K562 (cell line): ENCODE results near the gene SLC2A4RG. TPM values are rescaled to one million over a fixed set of nuclear protein-coding genes. Genes with fewer than 3 reads are reported as not detected.
A peak's percentile ranks its signal among the peaks of the same experiment; 100 is the strongest.

Experiments
- FOXJ3 ChIP-seq: sonication (generic); formaldehyde crosslinking; IDR thresholded peaks from 2 replicates; pipeline ENCODE4 v1.4.0; 2020; ENCODE audit warnings: mild to moderate bottlenecking, missing genetic modification reagents
- JUN ChIP-seq, 2 experiments: sonication (generic) in 1 of 2; formaldehyde crosslinking in 1 of 2; IDR thresholded peaks; 2 replicates each; pipeline versions ENCODE4 v1.6.1 to v1.8.0; 2012 to 2022; ENCODE audit warnings: borderline replicate concordance in 2 of 2, mild to moderate bottlenecking in 2 of 2, improper control_type of control experiment in 1 of 2, low read depth in 1 of 2, low read length in 1 of 2, missing genetic modification reagents in 1 of 2
- MCM2 ChIP-seq: fragments of 450-650 bp; IDR thresholded peaks from 2 replicates; pipeline ENCODE4 v1.6.1; 2017; ENCODE audit warnings: low read depth, mild to moderate bottlenecking
- POLR2G ChIP-seq: fragments of 200-400 bp; formaldehyde crosslinking; IDR thresholded peaks from 2 replicates; pipeline ENCODE4 v1.6.1; 2017; ENCODE audit warnings: low read depth, mild to moderate bottlenecking, antibody characterized with exemption, low read length, moderate library complexity
- POLR2H ChIP-seq: IDR thresholded peaks from 2 replicates; pipeline ENCODE4 v1.6.1; 2016; ENCODE audit warnings: missing genetic modification characterization, low read depth, mild to moderate bottlenecking, control low read depth, missing compliant biosample characterization, moderate library complexity
- SMAD1 ChIP-seq: fragments of 150-350 bp; IDR thresholded peaks from 2 replicates; pipeline ENCODE4 v1.6.1; 2014; ENCODE audit warnings: low read length, low read depth; ENCODE audit not compliant: partially characterized antibody
- SMAD2 ChIP-seq: fragments of 150-350 bp; IDR thresholded peaks from 2 replicates; pipeline ENCODE4 v1.6.1; 2014; ENCODE audit warnings: low read depth, mild to moderate bottlenecking, low read length
- SMARCA4 ChIP-seq: fragments of 450-650 bp; IDR thresholded peaks from 2 replicates; pipeline ENCODE4 v1.6.1; 2016
- STAT5A ChIP-seq: IDR thresholded peaks from 2 replicates; pipeline ENCODE4 v1.6.1; 2012; ENCODE audit warnings: low read length, inconsistent platforms, borderline replicate concordance
- SUPT5H ChIP-seq: fragments of 450-650 bp; IDR thresholded peaks from 2 replicates; pipeline ENCODE4 v1.6.1; 2016
- ZNF124 ChIP-seq: sonication (generic); formaldehyde crosslinking; IDR thresholded peaks from 2 replicates; pipeline ENCODE4 v1.8.1; 2022; ENCODE audit warnings: missing genetic modification reagents
- ZNF217 ChIP-seq: sonication (generic); formaldehyde crosslinking; IDR thresholded peaks from 2 replicates; pipeline ENCODE4 v1.8.0; 2022; ENCODE audit warnings: mild to moderate bottlenecking, missing genetic modification reagents
- ZNF766 ChIP-seq: fragments of 200-800 bp; sonication (Bioruptor generic); conservative IDR thresholded peaks from 2 replicates; pipeline ENCODE4 v1.6.1; 2016; ENCODE audit warnings: missing genetic modification characterization, missing compliant biosample characterization
- ZSCAN29 ChIP-seq: fragments of 450-650 bp; IDR thresholded peaks from 2 replicates; pipeline ENCODE4 v1.6.1; 2017
- polyA plus RNA-seq, 8 experiments: library from polyadenylated mRNA; depleted of rRNA in 4 of 8; stranded (reverse) in 5 of 8; unstranded in 3 of 8; fragments of >200 nt; fragmentation: Nextera tagmentation in 2 of 8; fragmentation: Illumina TruSeq in 1 of 8; extraction: Ambion mirVana in 2 of 8; extraction: Trizol in 1 of 8; gene quantifications; 2 replicates each; pipeline versions ENCODE4 v1.2.1 to v1.2.3, GENCODE V29; 2011 to 2014; ENCODE audit warnings: inconsistent platforms in 1 of 8, missing spikeins in 1 of 8
- total RNA-seq, 7 experiments: library from RNA; depleted of rRNA in 6 of 7; stranded (reverse); fragments of >200 nt in 6 of 7; fragmentation: Illumina TruSeq in 2 of 7; extraction: Trizol in 2 of 7; gene quantifications; 2 replicates each; pipeline versions ENCODE4 v1.2.1 to v1.2.3, GENCODE V29; 2011 to 2021; ENCODE audit warnings: low replicate concordance in 1 of 7
- TF ChIP-seq, protein P1 (sequence below), 3 experiments: IDR thresholded peaks in 2 of 3; conservative IDR thresholded peaks in 1 of 3; 2 replicates each; pipeline ENCODE4 v1.5.1; 2011 to 2012; ENCODE audit warnings: low read length in 3 of 3, mild to moderate bottlenecking in 3 of 3, control low read depth in 2 of 3, improper control_type of control experiment in 1 of 3, inconsistent platforms in 1 of 3, low read depth in 1 of 3, mixed read lengths in 1 of 3, moderate library complexity in 1 of 3; ENCODE audit not compliant: insufficient read depth in 2 of 3
- TF ChIP-seq, protein P2 (sequence below), 2 experiments: fragments of 450-650 bp; IDR thresholded peaks; 2 replicates each; pipeline ENCODE4 v1.6.1; 2016; ENCODE audit warnings: mild to moderate bottlenecking in 2 of 2, borderline replicate concordance in 1 of 2, low read depth in 1 of 2, moderate library complexity in 1 of 2

The SLC2A4RG gene
- total and polyA plus RNA-seq, 9 of the 15 experiments (the other 6 are each of a cell fraction or from before 2014, with no cell fraction given) = 0.34 to 97.3 (median 26.5) TPM

DNA sequence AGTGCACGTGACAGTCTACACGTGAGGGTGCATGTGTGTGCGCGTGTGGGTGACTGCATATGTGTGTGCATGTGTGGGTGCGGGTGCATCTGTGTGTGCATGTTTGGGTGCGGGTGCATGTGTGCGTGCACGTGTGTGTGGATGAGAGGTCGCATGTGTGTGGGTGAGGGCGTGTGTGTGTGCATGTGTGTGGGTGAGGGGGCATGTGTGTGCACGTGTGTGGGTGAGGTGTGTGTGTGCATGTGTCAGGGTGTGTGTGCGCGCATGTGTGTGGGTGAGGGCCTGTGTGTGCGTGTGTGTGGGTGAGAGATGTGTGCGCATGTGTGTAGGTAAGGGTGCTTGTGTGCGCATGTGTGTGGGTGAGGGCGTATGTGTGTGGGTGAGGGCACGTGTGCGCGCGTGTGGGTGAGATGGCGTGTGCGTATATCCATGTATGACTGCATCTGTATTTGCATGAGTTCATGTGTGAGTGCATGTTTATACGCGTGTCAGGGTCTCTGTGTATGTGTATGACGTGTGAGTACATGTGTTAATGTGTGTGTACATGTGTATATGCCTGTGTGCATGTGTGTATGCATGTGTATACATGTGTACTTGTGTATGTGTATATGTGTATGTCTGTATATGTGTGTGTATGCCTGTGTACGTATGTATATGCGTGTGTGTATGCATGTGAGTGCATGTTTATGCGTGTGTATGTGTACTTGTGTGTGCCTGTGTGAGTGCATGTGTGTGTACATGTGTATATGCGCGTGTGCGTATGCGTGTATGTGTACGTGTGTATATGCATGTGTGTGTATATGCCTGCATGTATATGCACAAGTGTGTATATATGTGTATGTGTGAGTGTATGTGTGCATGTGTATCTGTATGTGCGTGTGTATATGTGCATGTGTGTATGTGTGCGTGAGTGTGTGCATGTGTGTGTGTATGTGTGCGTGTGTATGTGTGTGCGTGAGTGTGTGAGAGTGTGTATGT is 7.2 kb upstream of the SLC2A4RG start (continued):
- TF ChIP-seq SUPT5H = peak; percentile 47; the same call in 1 of the 2 replicates
- peak; percentile 43 for TF ChIP-seq POLR2G
- TF ChIP-seq FOXJ3 (CRISPR knock-in tag) = no peak
- TF ChIP-seq ZNF217 (CRISPR knock-in tag) = no peak
- no peak for TF ChIP-seq ZNF124 (CRISPR knock-in tag)
- TF ChIP-seq, protein P1, sequence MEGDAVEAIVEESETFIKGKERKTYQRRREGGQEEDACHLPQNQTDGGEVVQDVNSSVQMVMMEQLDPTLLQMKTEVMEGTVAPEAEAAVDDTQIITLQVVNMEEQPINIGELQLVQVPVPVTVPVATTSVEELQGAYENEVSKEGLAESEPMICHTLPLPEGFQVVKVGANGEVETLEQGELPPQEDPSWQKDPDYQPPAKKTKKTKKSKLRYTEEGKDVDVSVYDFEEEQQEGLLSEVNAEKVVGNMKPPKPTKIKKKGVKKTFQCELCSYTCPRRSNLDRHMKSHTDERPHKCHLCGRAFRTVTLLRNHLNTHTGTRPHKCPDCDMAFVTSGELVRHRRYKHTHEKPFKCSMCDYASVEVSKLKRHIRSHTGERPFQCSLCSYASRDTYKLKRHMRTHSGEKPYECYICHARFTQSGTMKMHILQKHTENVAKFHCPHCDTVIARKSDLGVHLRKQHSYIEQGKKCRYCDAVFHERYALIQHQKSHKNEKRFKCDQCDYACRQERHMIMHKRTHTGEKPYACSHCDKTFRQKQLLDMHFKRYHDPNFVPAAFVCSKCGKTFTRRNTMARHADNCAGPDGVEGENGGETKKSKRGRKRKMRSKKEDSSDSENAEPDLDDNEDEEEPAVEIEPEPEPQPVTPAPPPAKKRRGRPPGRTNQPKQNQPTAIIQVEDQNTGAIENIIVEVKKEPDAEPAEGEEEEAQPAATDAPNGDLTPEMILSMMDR (IDR thresholded peaks at IDR 0.05 in 2 of 3, conservative IDR thresholded peaks at IDR 0.05 in 1 of 3; ENCODE audit: insufficient read depth in 2 of 3, low read depth in 1 of 3, low read length in 3 of 3) = no peak
- no peak for TF ChIP-seq ZSCAN29
- no peak for TF ChIP-seq MCM2
- TF ChIP-seq POLR2H (tag) = no peak
- TF ChIP-seq JUN (IDR thresholded peaks at IDR 0.05; ENCODE audit: borderline replicate concordance, low read depth, low read length) = no peak
- no peak for TF ChIP-seq JUN (CRISPR knock-in tag; IDR thresholded peaks at IDR 0.05; ENCODE audit: borderline replicate concordance)
- peak; percentile 52; the same call in 1 of the 2 replicates for TF ChIP-seq STAT5A
- no peak for TF ChIP-seq SMAD1
- TF ChIP-seq, protein P2, sequence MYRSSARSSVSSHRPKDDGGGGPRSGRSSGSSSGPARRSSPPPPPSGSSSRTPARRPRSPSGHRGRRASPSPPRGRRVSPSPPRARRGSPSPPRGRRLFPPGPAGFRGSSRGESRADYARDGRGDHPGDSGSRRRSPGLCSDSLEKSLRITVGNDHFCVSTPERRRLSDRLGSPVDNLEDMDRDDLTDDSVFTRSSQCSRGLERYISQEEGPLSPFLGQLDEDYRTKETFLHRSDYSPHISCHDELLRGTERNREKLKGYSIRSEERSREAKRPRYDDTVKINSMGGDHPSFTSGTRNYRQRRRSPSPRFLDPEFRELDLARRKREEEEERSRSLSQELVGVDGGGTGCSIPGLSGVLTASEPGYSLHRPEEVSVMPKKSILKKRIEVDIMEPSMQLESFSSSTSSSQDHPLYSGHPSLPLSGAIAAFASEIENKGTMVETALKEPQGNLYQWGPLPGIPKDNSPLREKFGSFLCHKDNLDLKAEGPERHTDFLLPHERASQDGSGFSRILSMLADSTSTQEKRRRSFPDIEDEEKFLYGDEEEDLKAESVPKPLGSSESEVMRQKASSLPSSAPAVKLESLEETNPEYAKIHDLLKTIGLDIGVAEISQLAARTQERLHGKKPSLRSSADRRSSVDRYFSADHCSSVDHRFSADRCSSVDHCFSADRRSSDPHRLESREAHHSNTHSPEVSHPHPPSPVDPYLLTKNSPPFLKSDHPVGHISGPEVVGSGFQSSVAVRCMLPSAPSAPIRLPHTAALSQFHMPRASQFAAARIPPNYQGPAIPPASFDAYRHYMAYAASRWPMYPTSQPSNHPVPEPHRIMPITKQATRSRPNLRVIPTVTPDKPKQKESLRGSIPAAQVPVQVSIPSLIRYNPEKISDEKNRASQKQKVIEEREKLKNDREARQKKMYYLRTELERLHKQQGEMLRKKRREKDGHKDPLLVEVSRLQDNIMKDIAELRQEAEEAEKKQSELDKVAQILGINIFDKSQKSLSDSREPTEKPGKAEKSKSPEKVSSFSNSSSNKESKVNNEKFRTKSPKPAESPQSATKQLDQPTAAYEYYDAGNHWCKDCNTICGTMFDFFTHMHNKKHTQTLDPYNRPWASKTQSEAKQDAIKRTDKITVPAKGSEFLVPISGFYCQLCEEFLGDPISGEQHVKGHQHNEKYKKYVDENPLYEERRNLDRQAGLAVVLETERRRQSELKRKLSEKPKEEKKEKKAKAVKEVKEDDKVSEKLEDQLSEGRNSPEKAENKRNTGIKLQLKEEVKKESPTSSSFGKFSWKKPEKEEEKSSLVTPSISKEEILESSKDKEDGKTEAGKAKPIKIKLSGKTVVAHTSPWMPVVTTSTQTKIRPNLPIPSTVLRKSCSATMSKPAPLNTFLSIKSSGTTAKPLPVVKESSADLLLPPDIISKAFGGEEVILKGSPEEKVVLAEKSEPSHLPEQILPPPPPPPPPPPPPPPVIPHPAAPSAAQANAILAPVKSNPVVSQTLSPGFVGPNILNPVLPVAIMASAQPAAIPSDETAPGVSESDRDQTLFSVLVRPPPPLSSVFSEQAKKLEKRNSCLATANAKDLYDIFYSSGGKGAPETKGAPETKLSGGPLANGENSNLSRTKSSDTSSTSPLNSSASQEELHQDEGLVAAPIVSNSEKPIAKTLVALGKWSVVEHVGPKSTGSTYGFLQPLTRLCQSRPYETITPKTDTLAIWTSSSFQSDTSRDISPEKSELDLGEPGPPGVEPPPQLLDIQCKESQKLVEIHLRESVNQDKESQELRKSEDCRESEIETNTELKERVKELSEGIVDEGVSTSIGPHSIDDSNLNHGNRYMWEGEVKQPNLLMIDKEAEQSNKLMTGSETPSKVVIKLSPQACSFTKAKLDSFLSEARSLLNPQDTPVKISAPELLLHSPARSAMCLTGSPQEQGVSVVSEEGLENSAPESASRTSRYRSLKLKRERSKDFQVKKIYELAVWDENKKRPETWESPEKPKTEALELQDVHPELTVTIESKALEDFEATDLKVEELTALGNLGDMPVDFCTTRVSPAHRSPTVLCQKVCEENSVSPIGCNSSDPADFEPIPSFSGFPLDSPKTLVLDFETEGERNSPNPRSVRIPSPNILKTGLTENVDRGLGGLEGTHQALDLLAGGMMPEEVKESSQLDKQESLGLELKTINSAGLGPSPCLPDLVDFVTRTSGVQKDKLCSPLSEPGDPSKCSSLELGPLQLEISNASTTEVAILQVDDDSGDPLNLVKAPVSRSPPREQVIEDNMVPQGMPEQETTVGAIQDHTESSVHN (IDR thresholded peaks at IDR 0.05; ENCODE audit: borderline replicate concordance in 1 of 2, low read depth in 1 of 2) = no peak
- TF ChIP-seq ZNF766 = no peak
- no peak for TF ChIP-seq SMAD2
- no peak for TF ChIP-seq SMARCA4
